Measurements from ENCODE around the gene PCDHA9.

PCDHA9 gene

DNA sequence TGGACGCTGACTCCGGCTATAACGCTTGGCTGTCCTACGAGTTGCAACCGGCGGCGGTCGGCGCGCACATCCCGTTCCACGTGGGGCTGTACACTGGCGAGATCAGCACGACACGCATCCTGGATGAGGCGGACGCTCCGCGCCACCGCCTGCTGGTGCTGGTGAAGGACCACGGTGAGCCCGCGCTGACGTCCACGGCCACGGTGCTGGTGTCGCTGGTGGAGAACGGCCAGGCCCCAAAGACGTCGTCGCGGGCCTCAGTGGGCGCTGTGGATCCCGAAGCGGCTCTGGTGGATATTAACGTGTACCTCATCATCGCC lies 29.0 kb downstream of the PCDHA9 start:
- H3K4me3 ChIP-seq (ENCODE audit: low read length), result no peak overlapping the region
- H3K79me2 ChIP-seq (ENCODE audit: control insufficient read depth, low read length), result no peaks in the 10 kb centered on the region
- H3K27me3 ChIP-seq (ENCODE audit: control insufficient read depth, low read length), result no peaks in the 10 kb centered on the region
- H3F3A ChIP-seq (ENCODE audit: control insufficient read depth, insufficient read depth), result no peaks in the 10 kb centered on the region
- H3K36me3 ChIP-seq (ENCODE audit: control insufficient read depth, low read length), result no peaks in the 10 kb centered on the region
- H3K27ac ChIP-seq (ENCODE audit: low read depth, low read length), result no peak overlapping the region
- H3K4me1 ChIP-seq (ENCODE audit: control insufficient read depth, low read length), result no peaks in the 10 kb centered on the region
- H3K9me2 ChIP-seq (replicated peaks; ENCODE audit: control insufficient read depth, low read length), result no peaks in the 10 kb centered on the region
- H4K20me1 ChIP-seq (ENCODE audit: control insufficient read depth, insufficient read depth, low read depth, low read length), result no peaks in the 10 kb centered on the region
- no peak for TF ChIP-seq EZH2phosphoT487 (IDR thresholded peaks at IDR 0.05; ENCODE audit: borderline replicate concordance, low read length)
- TF ChIP-seq, protein P1, sequence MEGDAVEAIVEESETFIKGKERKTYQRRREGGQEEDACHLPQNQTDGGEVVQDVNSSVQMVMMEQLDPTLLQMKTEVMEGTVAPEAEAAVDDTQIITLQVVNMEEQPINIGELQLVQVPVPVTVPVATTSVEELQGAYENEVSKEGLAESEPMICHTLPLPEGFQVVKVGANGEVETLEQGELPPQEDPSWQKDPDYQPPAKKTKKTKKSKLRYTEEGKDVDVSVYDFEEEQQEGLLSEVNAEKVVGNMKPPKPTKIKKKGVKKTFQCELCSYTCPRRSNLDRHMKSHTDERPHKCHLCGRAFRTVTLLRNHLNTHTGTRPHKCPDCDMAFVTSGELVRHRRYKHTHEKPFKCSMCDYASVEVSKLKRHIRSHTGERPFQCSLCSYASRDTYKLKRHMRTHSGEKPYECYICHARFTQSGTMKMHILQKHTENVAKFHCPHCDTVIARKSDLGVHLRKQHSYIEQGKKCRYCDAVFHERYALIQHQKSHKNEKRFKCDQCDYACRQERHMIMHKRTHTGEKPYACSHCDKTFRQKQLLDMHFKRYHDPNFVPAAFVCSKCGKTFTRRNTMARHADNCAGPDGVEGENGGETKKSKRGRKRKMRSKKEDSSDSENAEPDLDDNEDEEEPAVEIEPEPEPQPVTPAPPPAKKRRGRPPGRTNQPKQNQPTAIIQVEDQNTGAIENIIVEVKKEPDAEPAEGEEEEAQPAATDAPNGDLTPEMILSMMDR (IDR thresholded peaks at IDR 0.05; ENCODE audit: low read depth, low read length, poor library complexity, severe bottlenecking), result no peak
- H3K4me2 ChIP-seq (ENCODE audit: low read length), result no peak overlapping the region
- H3K9me3 ChIP-seq (ENCODE audit: control insufficient read depth, insufficient read depth, low read length), result no peaks in the 10 kb centered on the region; the same call in 1 of the 2 replicates

DNA sequence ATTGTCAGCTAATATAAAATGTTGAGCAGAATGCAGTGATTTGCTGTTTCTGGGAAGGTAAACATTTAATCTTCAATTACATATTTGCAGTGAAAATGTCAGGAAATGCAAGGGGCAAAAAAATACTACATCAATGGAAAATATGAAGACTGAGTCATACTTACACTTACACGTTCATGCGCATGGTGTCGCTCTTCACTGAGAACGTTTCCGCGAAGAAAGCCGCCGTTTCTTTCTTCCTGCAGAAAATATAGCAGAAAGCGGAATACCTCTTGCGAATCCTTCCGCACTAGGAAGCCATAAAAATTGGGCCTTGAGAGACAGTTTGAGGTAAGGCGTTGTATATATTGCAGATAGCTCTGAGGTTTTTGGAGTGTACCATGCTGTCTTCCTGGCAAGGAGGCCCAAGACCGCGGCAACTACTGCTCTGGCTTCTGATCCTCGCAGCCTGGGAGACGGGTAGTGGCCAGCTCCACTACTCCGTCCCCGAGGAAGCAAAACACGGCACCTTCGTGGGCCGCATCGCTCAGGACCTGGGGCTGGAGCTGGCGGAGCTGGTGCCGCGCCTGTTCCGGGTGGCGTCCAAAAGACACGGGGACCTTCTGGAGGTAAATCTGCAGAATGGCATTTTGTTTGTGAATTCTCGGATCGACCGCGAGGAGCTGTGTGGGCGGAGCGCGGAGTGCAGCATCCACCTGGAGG lies 33.9 kb downstream of the PCDHA9 start, which contains the start of gene PCDHA13:
Gene PCDHA13 (plus strand): TSS at position 236 of the 702 bp plus-strand sequence. CDS start 145 bp downstream, at position 381.
- Histone ChIP-seq H3K79me2 (ENCODE audit: control insufficient read depth, low read length) (no peaks in the 10 kb centered on the region), H3K4me1 (ENCODE audit: control insufficient read depth, low read length) (no peaks in the 10 kb centered on the region), H3K4me3 (ENCODE audit: low read length) (no peak within 1 kb of the TSS), H3K27me3 (ENCODE audit: control insufficient read depth, low read length) (no peaks in the 10 kb centered on the region), H3K9me2 (replicated peaks; ENCODE audit: control insufficient read depth, low read length) (no peaks in the 10 kb centered on the region), H4K20me1 (ENCODE audit: control insufficient read depth, insufficient read depth, low read depth, low read length) (no peaks in the 10 kb centered on the region), H3K27ac (ENCODE audit: low read depth, low read length) (no peak within 1 kb of the TSS), H3K4me2 (ENCODE audit: low read length) (no peak within 1 kb of the TSS), H3K9me3 (ENCODE audit: control insufficient read depth, insufficient read depth, low read length) (no peaks in the 10 kb centered on the region; the same call in 1 of the 2 replicates), H3F3A (ENCODE audit: control insufficient read depth, insufficient read depth) (no peaks in the 10 kb centered on the region), H3K36me3 (ENCODE audit: control insufficient read depth, low read length) (no peaks in the 10 kb centered on the region)
- TF ChIP-seq, protein P1 (IDR thresholded peaks at IDR 0.05; ENCODE audit: low read depth, low read length, poor library complexity, severe bottlenecking), result no peak
- no peak for TF ChIP-seq EZH2phosphoT487 (IDR thresholded peaks at IDR 0.05; ENCODE audit: borderline replicate concordance, low read length)

DNA sequence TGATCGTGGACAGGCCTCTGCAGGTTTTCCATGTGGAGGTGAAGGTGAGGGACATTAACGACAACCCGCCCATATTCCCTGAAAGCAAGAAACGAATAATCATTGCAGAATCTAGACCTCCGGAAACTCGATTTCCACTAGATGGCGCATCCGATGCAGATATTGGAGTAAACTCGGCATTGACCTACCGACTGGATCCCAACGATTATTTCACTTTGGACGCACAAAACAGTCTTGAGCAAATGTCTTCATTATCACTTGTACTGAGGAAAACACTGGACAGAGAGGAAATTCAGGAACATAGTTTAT lies 34.4 kb downstream of the PCDHA9 start:
- TF ChIP-seq EZH2phosphoT487 (IDR thresholded peaks at IDR 0.05; ENCODE audit: borderline replicate concordance, low read length), result no peak
- TF ChIP-seq, protein P1 (IDR thresholded peaks at IDR 0.05; ENCODE audit: low read depth, low read length, poor library complexity, severe bottlenecking), result peak; percentile 41
- H3K4me2 ChIP-seq (ENCODE audit: low read length), result no peak overlapping the region
- no peaks in the 10 kb centered on the region for H3K36me3 ChIP-seq (ENCODE audit: control insufficient read depth, low read length)
- H3K27me3 ChIP-seq (ENCODE audit: control insufficient read depth, low read length), result no peaks in the 10 kb centered on the region
- no peaks in the 10 kb centered on the region for H3K79me2 ChIP-seq (ENCODE audit: control insufficient read depth, low read length)
- H3K9me2 ChIP-seq (replicated peaks; ENCODE audit: control insufficient read depth, low read length), result no peaks in the 10 kb centered on the region
- no peak overlapping the region for H3K27ac ChIP-seq (ENCODE audit: low read depth, low read length)
- no peaks in the 10 kb centered on the region; the same call in 1 of the 2 replicates for H3K9me3 ChIP-seq (ENCODE audit: control insufficient read depth, insufficient read depth, low read length)
- no peaks in the 10 kb centered on the region for H3K4me1 ChIP-seq (ENCODE audit: control insufficient read depth, low read length)
- H3K4me3 ChIP-seq (ENCODE audit: low read length), result no peak overlapping the region
- no peaks in the 10 kb centered on the region for H3F3A ChIP-seq (ENCODE audit: control insufficient read depth, insufficient read depth)
- H4K20me1 ChIP-seq (ENCODE audit: control insufficient read depth, insufficient read depth, low read depth, low read length), result no peaks in the 10 kb centered on the region

All from DOHH2 (cell line).